A673 (cell line): Measurements from ENCODE around the gene FAIM2. TPM values are rescaled to one million over a fixed set of nuclear protein-coding genes. Genes with fewer than 3 reads are reported as not detected.

Source experiments
- BruUV-seq: library from RNA; stranded (reverse); fragments of 400-500 nt; replicated peaks from 2 replicates; lab custom pipeline; 2021; lab: Mats Ljungman, UMichigan
- CTCF ChIA-PET: fragments of 300-600 bp; sonication (Branson Sonifier 250); formaldehyde crosslinking; loops from one replicate; lab custom pipeline; 2022; ENCODE audit warnings: antibody characterized with exemption; lab: Charles Lee
- POLR2A ChIA-PET: fragments of 300-600 bp; sonication (Branson Sonifier 250); formaldehyde crosslinking; loops from one replicate; lab custom pipeline; 2022; ENCODE audit warnings: antibody characterized with exemption; ENCODE audit not compliant: low non-redundant PET; lab: Charles Lee
- DNase-seq: peaks from one replicate; pipeline ENCODE4 v3.0.0-alpha.2; 2015; ENCODE audit warnings: low spot score
- H3K27ac ChIP-seq: fragments of 200-600 bp; sonication (generic); 2 replicates; pipeline ENCODE4 v1.5.1; 2016; ENCODE audit warnings: mixed run types, low read depth, mild to moderate bottlenecking, mixed read lengths, antibody characterized with exemption, low read length; ENCODE audit not compliant: poor library complexity, severe bottlenecking
- H3K27me3 ChIP-seq: fragments of 200-600 bp; sonication (generic); replicated peaks from 2 replicates; pipeline ENCODE4 v1.6.1; 2017; ENCODE audit warnings: mixed run types, low read depth, mild to moderate bottlenecking, mixed read lengths, antibody characterized with exemption, low read length; ENCODE audit not compliant: insufficient read depth, poor library complexity
- H3K36me3 ChIP-seq: fragments of 200-600 bp; sonication (generic); 2 replicates; pipeline ENCODE4 v1.6.1; 2016; ENCODE audit warnings: mixed run types, mild to moderate bottlenecking, mixed read lengths, antibody characterized with exemption, low read length; ENCODE audit not compliant: insufficient read depth, poor library complexity, severe bottlenecking
- H3K4me1 ChIP-seq: fragments of 200-600 bp; sonication (generic); 2 replicates; pipeline ENCODE4 v1.6.1; 2017; ENCODE audit warnings: mixed run types, mild to moderate bottlenecking, mixed read lengths, antibody characterized with exemption, low read length; ENCODE audit not compliant: insufficient read depth, poor library complexity, severe bottlenecking
- H3K4me3 ChIP-seq: fragments of 200-600 bp; sonication (generic); 2 replicates; pipeline ENCODE4 v1.5.1; 2016; ENCODE audit warnings: low read depth, mixed run types, mild to moderate bottlenecking, mixed read lengths, low read length; ENCODE audit not compliant: poor library complexity, severe bottlenecking
- H3K9me3 ChIP-seq: fragments of 200-600 bp; sonication (generic); 2 replicates; pipeline ENCODE4 v1.6.1; 2016; ENCODE audit warnings: mixed run types, low read depth, mild to moderate bottlenecking, mixed read lengths, antibody characterized with exemption, low read length; ENCODE audit not compliant: poor library complexity, severe bottlenecking
- CTCF ChIP-seq: fragments of 300-800, 200-600 bp; sonication (generic); conservative IDR thresholded peaks from 2 replicates; pipeline ENCODE4 v1.5.1; 2017; ENCODE audit warnings: low read depth, mild to moderate bottlenecking, antibody characterized with exemption, low read length, moderate library complexity, mixed read lengths
- EZH2 ChIP-seq: fragments of 200-600 bp; sonication (generic); IDR thresholded peaks from 2 replicates; pipeline ENCODE4 v1.6.1; 2017; ENCODE audit warnings: borderline replicate concordance, low read depth, mild to moderate bottlenecking, mixed read lengths, antibody characterized with exemption, low read length; ENCODE audit not compliant: poor library complexity, severe bottlenecking
- intact Hi-C: fragments of 100-400 bp; cut with micrococcal nuclease; formaldehyde crosslinking; loops from one replicate; pipeline ENCODE4 v1.10.0; 2022; ENCODE audit not compliant: unreplicated experiment
- total RNA-seq: library from RNA; stranded (reverse); gene quantifications from 2 replicates; pipeline ENCODE4 v1.2.3, GENCODE V29; 2021

The FAIM2 gene
- total RNA-seq, 1 experiment from 2014 or later, result not detected

GRCh38 chr12:49876070-49876469 lies 27.6 kb downstream of the FAIM2 start:
- ChIA-PET POLR2A (no interaction called here), CTCF (no interaction called here)
- Histone ChIP-seq H3K27ac (no peak overlapping the region), H3K27me3 (no peaks in the 10 kb centered on the region), H3K4me1 (no peaks in the 10 kb centered on the region), H3K9me3 (no peaks in the 10 kb centered on the region), H3K36me3 (no peaks in the 10 kb centered on the region), H3K4me3 (no peak overlapping the region)
- no TSS peak for BruUV-seq
- no peak for DNase-seq
- intact Hi-C loops, result no loop called here
- TF ChIP-seq CTCF (no peak), EZH2 (no peak)

GRCh38 chr12:49875115-49875720 lies 28.5 kb downstream of the FAIM2 start:
- intact Hi-C loops, result no loop called here
- TF ChIP-seq EZH2 (no peak), CTCF (no peak)
- CTCF ChIA-PET, result no interaction called here
- DNase-seq, result no peak
- BruUV-seq, result no TSS peak
- Histone ChIP-seq H3K27me3 (no peaks in the 10 kb centered on the region), H3K36me3 (no peaks in the 10 kb centered on the region), H3K27ac (no peak overlapping the region), H3K4me3 (no peak overlapping the region), H3K4me1 (no peaks in the 10 kb centered on the region), H3K9me3 (no peaks in the 10 kb centered on the region)
- POLR2A ChIA-PET, result no interaction called here

- TF ChIP-seq EZH2, result no peak
- TF ChIP-seq CTCF, result no peak
- H3K9me3 ChIP-seq, result no peaks in the 10 kb centered on the region
- intact Hi-C loops, result no loop called here
- H3K27me3 ChIP-seq, result no peaks in the 10 kb centered on the region
- no peak for DNase-seq
- H3K4me1 ChIP-seq, result peaks cover 2% of the 10 kb centered on the region
- ChIA-PET POLR2A (no interaction called here), CTCF (no interaction called here)
- H3K4me3 ChIP-seq, result no peak overlapping the region
- H3K27ac ChIP-seq, result no peak overlapping the region
- no peaks in the 10 kb centered on the region for H3K36me3 ChIP-seq
- no TSS peak for BruUV-seq
Measured at GRCh38 chr12:49874142-49874897, 29.4 kb downstream of the FAIM2 start.
